Peyer's patch (tissue), 4 donors: Measurements from ENCODE around the gene PKP4.

Source experiments
- POLR2A ChIP-seq, 2 donors: fragments of 450-650 bp; IDR thresholded peaks; one replicate each; pipeline ENCODE4 v1.5.1; 2017; ENCODE audit warnings: antibody characterized with exemption in 2 of 2, mild to moderate bottlenecking in 2 of 2, moderate library complexity in 2 of 2
- TF ChIP-seq, protein P1 (sequence below), 6 experiments: fragments of 450-650 bp in 4 of 6; fragments of 200-600 bp in 2 of 6; sonication (generic) in 1 of 6; IDR thresholded peaks; one replicate each; pipeline ENCODE4 v1.5.1; 2017 to 2019; ENCODE audit warnings: antibody characterized with exemption in 6 of 6, mild to moderate bottlenecking in 3 of 6, moderate library complexity in 1 of 6

DNA sequence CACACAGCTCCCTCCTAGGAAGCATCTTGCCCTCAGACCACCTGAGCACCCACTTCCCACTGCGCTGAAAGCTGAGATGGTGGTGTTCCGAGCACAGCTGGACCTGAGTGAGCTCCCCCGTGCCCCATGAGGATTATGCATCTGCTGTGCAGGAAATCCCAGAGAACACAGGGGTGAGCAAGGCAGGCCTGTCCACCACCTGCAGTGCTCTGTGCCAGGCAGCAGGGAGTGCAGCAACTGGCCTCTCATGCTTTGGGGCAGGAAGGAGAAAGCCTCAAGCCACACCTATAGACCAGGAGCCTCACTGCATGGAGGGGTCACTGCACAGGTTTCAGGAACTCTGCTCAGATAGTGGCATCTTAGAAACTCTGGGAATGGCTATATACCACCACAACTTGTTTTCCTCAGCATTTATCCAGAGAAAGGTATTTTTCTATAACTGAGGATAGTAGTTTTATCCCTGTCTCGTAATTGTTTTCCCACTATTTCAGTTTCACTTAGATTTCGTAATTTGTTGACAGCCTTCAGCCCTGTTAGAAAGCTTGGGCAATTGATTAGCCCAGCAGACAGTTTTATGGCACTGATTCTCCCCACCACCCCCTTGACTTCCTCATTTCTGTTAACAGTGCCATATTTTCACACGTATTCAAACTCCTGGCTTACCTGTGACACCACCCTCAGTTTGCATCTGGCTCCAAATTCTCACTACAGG is 194.1 kb downstream of the PKP4 start:
- TF ChIP-seq, protein P1, sequence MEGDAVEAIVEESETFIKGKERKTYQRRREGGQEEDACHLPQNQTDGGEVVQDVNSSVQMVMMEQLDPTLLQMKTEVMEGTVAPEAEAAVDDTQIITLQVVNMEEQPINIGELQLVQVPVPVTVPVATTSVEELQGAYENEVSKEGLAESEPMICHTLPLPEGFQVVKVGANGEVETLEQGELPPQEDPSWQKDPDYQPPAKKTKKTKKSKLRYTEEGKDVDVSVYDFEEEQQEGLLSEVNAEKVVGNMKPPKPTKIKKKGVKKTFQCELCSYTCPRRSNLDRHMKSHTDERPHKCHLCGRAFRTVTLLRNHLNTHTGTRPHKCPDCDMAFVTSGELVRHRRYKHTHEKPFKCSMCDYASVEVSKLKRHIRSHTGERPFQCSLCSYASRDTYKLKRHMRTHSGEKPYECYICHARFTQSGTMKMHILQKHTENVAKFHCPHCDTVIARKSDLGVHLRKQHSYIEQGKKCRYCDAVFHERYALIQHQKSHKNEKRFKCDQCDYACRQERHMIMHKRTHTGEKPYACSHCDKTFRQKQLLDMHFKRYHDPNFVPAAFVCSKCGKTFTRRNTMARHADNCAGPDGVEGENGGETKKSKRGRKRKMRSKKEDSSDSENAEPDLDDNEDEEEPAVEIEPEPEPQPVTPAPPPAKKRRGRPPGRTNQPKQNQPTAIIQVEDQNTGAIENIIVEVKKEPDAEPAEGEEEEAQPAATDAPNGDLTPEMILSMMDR (IDR thresholded peaks at IDR 0.05) = no peak
- no peak for TF ChIP-seq POLR2A (IDR thresholded peaks at IDR 0.05)
